H1 (cell line): Measurements from ENCODE around the gene NECAP2. TPM values are rescaled to one million over a fixed set of nuclear protein-coding genes. Genes with fewer than 3 reads are reported as not detected.

ENCODE experiments used
- CTCF ChIA-PET: fragments of 300-600 bp; sonication (Branson Sonifier 250); formaldehyde crosslinking; loops from one replicate; lab custom pipeline; 2021; ENCODE audit not compliant: partially characterized antibody; lab: Charles Lee
- POLR2A ChIA-PET: fragments of 300-600 bp; sonication (Branson Sonifier 250); formaldehyde crosslinking; loops from one replicate; lab custom pipeline; 2021; ENCODE audit warnings: inconsistent platforms; ENCODE audit not compliant: partially characterized antibody; lab: Charles Lee
- DNase-seq, 2 experiments: peaks; one replicate each; pipeline versions ENCODE4 v3.0.0 to v3.0.0-alpha.2; 2010 to 2022; ENCODE audit warnings: low spot score in 2 of 2, low read depth in 1 of 2, mixed read lengths in 1 of 2
- FAIRE-seq: peaks from 2 replicates; lab custom pipeline; 2011; peaks lifted over from hg19 to GRCh38; lab: Jason Lieb, UNC
- H2AFZ ChIP-seq: 2 replicates; pipeline ENCODE4 v1.8.1; 2012; ENCODE audit warnings: low read length, inconsistent platforms
- H2AK5ac ChIP-seq: 2 replicates; pipeline ENCODE4 v1.6.1; 2013; ENCODE audit warnings: low read depth, low read length
- H2BK120ac ChIP-seq: replicated peaks from 2 replicates; pipeline ENCODE3; 2013; ENCODE audit warnings: low read depth, low read length, inconsistent platforms
- H2BK12ac ChIP-seq: 2 replicates; pipeline ENCODE4 v1.6.1; 2013; ENCODE audit warnings: low read depth, low read length
- H2BK15ac ChIP-seq: 2 replicates; pipeline ENCODE4 v1.6.1; 2013; ENCODE audit warnings: low read length
- H2BK20ac ChIP-seq: 2 replicates; pipeline ENCODE4 v1.6.1; 2013; ENCODE audit warnings: low read length
- H2BK5ac ChIP-seq: 2 replicates; pipeline ENCODE4 v1.6.1; 2013; ENCODE audit warnings: low read depth, low read length
- H3K14ac ChIP-seq: 2 replicates; pipeline ENCODE4 v1.6.1; 2013; ENCODE audit warnings: inconsistent platforms; ENCODE audit not compliant: insufficient read length
- H3K18ac ChIP-seq: 2 replicates; pipeline ENCODE4 v1.6.1; 2013; ENCODE audit warnings: low read length; ENCODE audit errors: extremely low read depth
- H3K23ac ChIP-seq: 2 replicates; pipeline ENCODE4 v1.6.1; 2013; ENCODE audit warnings: inconsistent platforms; ENCODE audit not compliant: insufficient read length
- H3K23me2 ChIP-seq: 2 replicates; pipeline ENCODE4 v1.6.1; 2013; ENCODE audit warnings: low read depth, low read length
- H3K27ac ChIP-seq: 2 replicates; pipeline ENCODE4 v1.6.1; 2011; ENCODE audit warnings: low read depth, low read length, inconsistent platforms
- H3K27me3 ChIP-seq, 4 experiments: replicated peaks in 1 of 4; 1 replicate in 1 of 4; 2 replicates in 3 of 4; pipeline versions ENCODE4 v1.6.1 to v1.8.1; 2011 to 2013; ENCODE audit warnings: low read length in 3 of 4, mild to moderate bottlenecking in 3 of 4, inconsistent platforms in 2 of 4, mixed read lengths in 2 of 4, moderate library complexity in 1 of 4; ENCODE audit not compliant: control insufficient read depth in 3 of 4, insufficient read depth in 3 of 4; ENCODE audit errors: extremely low read depth in 1 of 4
- H3K36me3 ChIP-seq, 4 experiments: 2 replicates each; pipeline versions ENCODE4 v1.6.1 to v1.8.1; 2011 to 2013; ENCODE audit warnings: mild to moderate bottlenecking in 4 of 4, low read length in 3 of 4, moderate library complexity in 2 of 4, control low read depth in 1 of 4, inconsistent platforms in 1 of 4; ENCODE audit not compliant: insufficient read depth in 4 of 4, control insufficient read depth in 2 of 4
- H3K4ac ChIP-seq: replicated peaks from 2 replicates; pipeline ENCODE3; 2013; ENCODE audit warnings: low read length, low read depth, mixed read lengths, inconsistent platforms; ENCODE audit not compliant: insufficient read length
- H3K4me1 ChIP-seq, 4 experiments: replicated peaks in 1 of 4; 1 replicate in 1 of 4; 2 replicates in 3 of 4; pipeline versions ENCODE4 v1.6.1 to v1.8.1; 2011 to 2013; ENCODE audit warnings: low read length in 3 of 4, inconsistent platforms in 2 of 4, mixed read lengths in 1 of 4; ENCODE audit not compliant: insufficient read depth in 4 of 4, control insufficient read depth in 3 of 4
- H3K4me2 ChIP-seq, 2 experiments: 2 replicates each; pipeline versions ENCODE4 v1.6.1 to v1.8.1; 2011 to 2013; ENCODE audit warnings: low read depth in 2 of 2, low read length in 2 of 2, control low read depth in 1 of 2, inconsistent platforms in 1 of 2, mild to moderate bottlenecking in 1 of 2; ENCODE audit not compliant: insufficient read depth in 1 of 2
- H3K4me3 ChIP-seq, 4 experiments: fragments of 200-600, 300-600 bp in 1 of 4; sonication (generic), shearing (Covaris generic), sonication (Bioruptor Twin) in 1 of 4; 2 replicates each; pipeline versions ENCODE4 v1.5.1 to v1.8.1; 2011 to 2016; ENCODE audit warnings: low read length in 4 of 4, low read depth in 3 of 4, control low read depth in 2 of 4, inconsistent platforms in 2 of 4, mild to moderate bottlenecking in 2 of 4, mixed read lengths in 1 of 4, moderate library complexity in 1 of 4; ENCODE audit not compliant: insufficient read depth in 2 of 4; ENCODE audit errors: extremely low read depth in 1 of 4
- H3K56ac ChIP-seq: replicated peaks from 2 replicates; pipeline ENCODE3; 2013; ENCODE audit warnings: low read depth, mild to moderate bottlenecking, mixed read lengths, low read length, inconsistent platforms; ENCODE audit not compliant: insufficient read length
- H3K79me1 ChIP-seq: 2 replicates; pipeline ENCODE4 v1.6.1; 2013; ENCODE audit warnings: low read depth, low read length, control low read depth
- H3K79me2 ChIP-seq, 2 experiments: 2 replicates each; pipeline versions ENCODE4 v1.6.1 to v1.8.1; 2012 to 2013; ENCODE audit warnings: low read length in 2 of 2, mild to moderate bottlenecking in 2 of 2, inconsistent platforms in 1 of 2; ENCODE audit not compliant: insufficient read depth in 2 of 2, control insufficient read depth in 1 of 2
- H3K9ac ChIP-seq, 4 experiments: replicated peaks in 1 of 4; 1 replicate in 1 of 4; 2 replicates in 3 of 4; pipeline versions ENCODE4 v1.6.1 to v1.8.1; 2011 to 2013; ENCODE audit warnings: low read depth in 3 of 4, low read length in 3 of 4, control low read depth in 2 of 4, mild to moderate bottlenecking in 2 of 4, moderate library complexity in 2 of 4, inconsistent platforms in 1 of 4; ENCODE audit errors: extremely low read depth in 1 of 4
- H3K9me3 ChIP-seq, 2 experiments: 2 replicates each; pipeline versions ENCODE4 v1.6.1 to v1.8.1; 2012 to 2013; ENCODE audit warnings: mild to moderate bottlenecking in 2 of 2, moderate library complexity in 2 of 2, control low read depth in 1 of 2, inconsistent platforms in 1 of 2, low read depth in 1 of 2, low read length in 1 of 2, mixed read lengths in 1 of 2; ENCODE audit not compliant: insufficient read depth in 2 of 2
- H4K20me1 ChIP-seq, 2 experiments: replicated peaks in 1 of 2; 2 replicates each; pipeline versions ENCODE3 to v1.8.1; 2011 to 2013; ENCODE audit warnings: inconsistent platforms in 2 of 2, low read length in 2 of 2, mild to moderate bottlenecking in 1 of 2; ENCODE audit not compliant: insufficient read depth in 2 of 2, control insufficient read depth in 1 of 2
- H4K5ac ChIP-seq: 2 replicates; pipeline ENCODE4 v1.6.1; 2013; ENCODE audit warnings: low read length, low read depth, mixed read lengths, inconsistent platforms; ENCODE audit not compliant: insufficient read length
- H4K8ac ChIP-seq: 2 replicates; pipeline ENCODE4 v1.8.0; 2013; ENCODE audit warnings: mild to moderate bottlenecking, moderate library complexity, low read length, inconsistent platforms; ENCODE audit not compliant: insufficient read depth; ENCODE audit errors: extremely low read depth
- H4K91ac ChIP-seq: replicated peaks from 2 replicates; pipeline ENCODE3; 2013; ENCODE audit warnings: low read length, mixed read lengths, inconsistent platforms; ENCODE audit not compliant: insufficient read length
- ATF3 ChIP-seq: IDR thresholded peaks from 2 replicates; pipeline ENCODE4 v1.6.1; 2011; ENCODE audit warnings: low read depth, mild to moderate bottlenecking, low read length; ENCODE audit not compliant: insufficient read depth
- BCL11A ChIP-seq, 2 experiments: IDR thresholded peaks; one replicate each; pipeline ENCODE4 v1.6.1; 2011; ENCODE audit warnings: low read depth in 2 of 2, low read length in 2 of 2, mild to moderate bottlenecking in 2 of 2
- BRCA1 ChIP-seq: IDR thresholded peaks from 2 replicates; pipeline ENCODE4 v1.6.1; 2012; ENCODE audit warnings: low read depth, low read length, improper control_type of control experiment
- CBX8 ChIP-seq: fragments of 300-800, 300-1000 bp; sonication (generic); IDR thresholded peaks from 2 replicates; pipeline ENCODE4 v1.7.1; 2016; ENCODE audit warnings: low read depth, low read length, borderline replicate concordance
- CHD2 ChIP-seq: IDR thresholded peaks from 2 replicates; pipeline ENCODE4 v1.6.1; 2012; ENCODE audit warnings: low read length, improper control_type of control experiment
- EGR1 ChIP-seq: IDR thresholded peaks from 2 replicates; pipeline ENCODE4 v1.6.1; 2011; ENCODE audit warnings: low read depth, low read length, borderline replicate concordance
- GTF2F1 ChIP-seq: IDR thresholded peaks from 2 replicates; pipeline ENCODE4 v1.6.1; 2012; ENCODE audit warnings: low read depth, low read length, improper control_type of control experiment, borderline replicate concordance
- HDAC6 ChIP-seq: IDR thresholded peaks from one replicate; pipeline ENCODE4 v1.7.1; 2012; ENCODE audit warnings: low read depth, mild to moderate bottlenecking, inconsistent platforms, low read length, moderate library complexity
- POU5F1 ChIP-seq: IDR thresholded peaks from 2 replicates; pipeline ENCODE4 v1.6.1; 2011; ENCODE audit warnings: low read depth, mild to moderate bottlenecking, low read length, moderate library complexity
- SP1 ChIP-seq: IDR thresholded peaks from 2 replicates; pipeline ENCODE4 v1.6.1; 2011; ENCODE audit warnings: low read depth, low read length
- SP2 ChIP-seq: IDR thresholded peaks from 2 replicates; pipeline ENCODE4 v1.6.1; 2012; ENCODE audit warnings: mild to moderate bottlenecking, low read length, inconsistent platforms
- SP4 ChIP-seq: IDR thresholded peaks from 2 replicates; pipeline ENCODE4 v1.6.1; 2012; ENCODE audit warnings: low read length, inconsistent platforms
- SRF ChIP-seq: IDR thresholded peaks from 2 replicates; pipeline ENCODE4 v1.6.1; 2011; ENCODE audit warnings: mild to moderate bottlenecking, low read depth, low read length, moderate library complexity
- WGBS, 2 experiments: shearing (Covaris generic) in 1 of 2; methylation state at CpG; one replicate each; pipeline versions ENCODE4 v1.1.6 to v1.1.7; 2013 to 2015; ENCODE audit warnings: low lambda C conversion rate in 2 of 2, mixed read lengths in 2 of 2, inconsistent platforms in 1 of 2, low coverage in 1 of 2, missing lambda C conversion rate in 1 of 2; ENCODE audit not compliant: insufficient replicate concordance in 2 of 2, insufficient coverage in 1 of 2, insufficient read length in 1 of 2; ENCODE audit errors: extremely low coverage in 1 of 2, missing lambda C conversion rate in 1 of 2; 5-methylcytosine and 5-hydroxymethylcytosine counted together
- polyA plus RNA-seq, 7 experiments: library from polyadenylated mRNA; depleted of rRNA in 3 of 7; stranded (reverse) in 5 of 7; unstranded in 2 of 7; fragments of >200 nt in 5 of 7; fragments of 200-250 nt in 2 of 7; gene quantifications; 1 replicate in 5 of 7; 2 replicates in 1 of 7; 4 replicates in 1 of 7; pipeline versions ENCODE4 v1.2.1 to v1.2.3, GENCODE V29; 2011 to 2013; ENCODE audit warnings: missing spikeins in 2 of 7, mixed read lengths in 2 of 7
- total RNA-seq: library from RNA; stranded (reverse); fragmentation: NEBNext Ultra II Directional; extraction: Animal tissue kit (Norgen Biotek cat#: 25700); gene quantifications from 2 replicates; pipeline ENCODE4 v1.2.1, GENCODE V29; 2021

The NECAP2 gene
- total and polyA plus RNA-seq, 2 of the 8 experiments (the other 6 are each of a cell fraction or from before 2014, with no cell fraction given), result 24.4 to 29.7 TPM

- Histone ChIP-seq H3K18ac (0 out of 2 replicates have a peak overlapping the region, but pooled peaks have one; percentile 4), H3K9ac (no peak overlapping the region), H3K23me2 (no peaks in the 10 kb centered on the region), H3K27ac (no peak overlapping the region), H3K4me3 (no peak overlapping the region), H3K79me1 (no peaks in the 10 kb centered on the region), H2AK5ac (0 out of 2 replicates have a peak overlapping the region, but pooled peaks have one; percentile 8), H2BK15ac (peak overlapping the region; percentile 61; the same call in 1 of the 2 replicates), H4K8ac (no peak overlapping the region; the same call in 1 of the 2 replicates), H3K79me2 (no peaks in the 10 kb centered on the region), H3K23ac (no peak overlapping the region), H4K5ac (no peak overlapping the region), H3K56ac (no peak overlapping the region), H3K4me1 (no peaks in the 10 kb centered on the region), H3K9me3 (no peaks in the 10 kb centered on the region), H2AFZ (peak overlapping the region; percentile 15; the same call in 1 of the 2 replicates), H2BK120ac (no peak overlapping the region), H3K36me3 (no peaks in the 10 kb centered on the region), H3K4ac (no peak overlapping the region), H3K27me3 (0 out of 7 replicates have a peak, but pooled peaks cover 0 to 2% (median 0%) of the 10 kb centered on the region in 4 experiments), H2BK12ac (0 out of 2 replicates have a peak overlapping the region, but pooled peaks have one; percentile 17), H4K20me1 (no peaks in the 10 kb centered on the region), H4K91ac (no peak overlapping the region), H3K4me2 (no peak overlapping the region), H2BK20ac (no peak overlapping the region), H3K14ac (no peak overlapping the region), H2BK5ac (no peak overlapping the region)
- ChIA-PET CTCF (interaction anchor here (0.9 to 2.4 kb wide), 7 partner anchors 10 to 200 kb away, joined by 3 to 8 read pairs (median 3); partner anchors contain the start of gene FBXO42), POLR2A (interaction anchor here (0.7 kb wide), 1 partner anchor 18 kb away, joined by 3 read pairs; no protein-coding TSS in a partner anchor)
- FAIRE-seq (no peak), DNase-seq (no peak)
- 88% methylated on average over 9 of the region's 9 CpGs; no CpG with 5 or more reads in 1 of the 2 experiments for WGBS, 2 experiments
- TF ChIP-seq CBX8 (no peak), SRF (no peak), SP1 (no peak), ATF3 (no peak), BRCA1 (no peak), CHD2 (no peak), SP2 (no peak), EGR1 (no peak), GTF2F1 (no peak), SP4 (no peak), HDAC6 (no peak), POU5F1 (no peak), BCL11A (IDR thresholded peaks at IDR 0.05; ENCODE audit: low read depth in 2 of 2, low read length in 2 of 2) (no peak)
Measured at GRCh38 chr1:16420424-16421118, 20.0 kb upstream of the NECAP2 start.
